Neural progenitor cell (in vitro differentiated cells): Measurements from ENCODE around the gene LIPE. TPM values are rescaled to one million over a fixed set of nuclear protein-coding genes. Genes with fewer than 3 reads are reported as not detected.

Experiments used
- DNase-seq: peaks from one replicate; pipeline ENCODE4 v3.0.0-alpha.2; 2016; ENCODE audit warnings: low spot score
- H2AFZ ChIP-seq: fragments of 200-600 bp; sonication (generic); replicated peaks from 2 replicates; pipeline ENCODE4 v1.6.1; 2016; ENCODE audit warnings: antibody characterized with exemption
- H3F3A ChIP-seq: fragments of 200-600 bp; sonication (generic); 2 replicates; pipeline ENCODE4 v1.6.1; 2016; ENCODE audit warnings: antibody characterized with exemption, low read depth
- H3K27ac ChIP-seq: fragments of 200-600 bp; sonication (generic); 2 replicates; pipeline ENCODE4 v1.5.1; 2016; ENCODE audit warnings: mild to moderate bottlenecking
- H3K27me3 ChIP-seq: fragments of 200-600 bp; sonication (generic); 2 replicates; pipeline ENCODE4 v1.6.1; 2016; ENCODE audit warnings: mild to moderate bottlenecking, moderate library complexity
- H3K36me3 ChIP-seq: fragments of 200-600 bp; sonication (generic); 2 replicates; pipeline ENCODE4 v1.5.1; 2016
- H3K4me1 ChIP-seq: fragments of 200-600 bp; sonication (generic); 2 replicates; pipeline ENCODE4 v1.6.1; 2016; ENCODE audit warnings: mixed run types
- H3K4me2 ChIP-seq: fragments of 200-600 bp; sonication (generic); 2 replicates; pipeline ENCODE4 v1.6.1; 2016
- H3K4me3 ChIP-seq: fragments of 200-600 bp; sonication (generic); 2 replicates; pipeline ENCODE4 v1.5.1; 2016
- H3K79me2 ChIP-seq: fragments of 200-600 bp; sonication (generic); 2 replicates; pipeline ENCODE4 v1.6.1; 2016; ENCODE audit warnings: low read depth
- H3K9ac ChIP-seq: fragments of 200-600 bp; sonication (generic); 2 replicates; pipeline ENCODE4 v1.6.1; 2016
- H3K9me3 ChIP-seq: fragments of 200-600 bp; sonication (generic); 2 replicates; pipeline ENCODE4 v1.5.1; 2016; ENCODE audit warnings: low read depth
- H4K20me1 ChIP-seq: fragments of 200-600 bp; sonication (generic); 2 replicates; pipeline ENCODE4 v1.6.1; 2016; ENCODE audit warnings: low read depth
- H3K27ac Mint-ChIP-seq: 3 replicates; pipeline ENCODE4 v1.8.0; 2021; ENCODE audit warnings: mixed read lengths
- H3K27me3 Mint-ChIP-seq: 2 replicates; pipeline ENCODE4 v1.8.0; 2022; ENCODE audit warnings: low read depth, mild to moderate bottlenecking, inconsistent platforms, moderate library complexity, mixed read lengths; ENCODE audit not compliant: insufficient read depth
- H3K36me3 Mint-ChIP-seq: 3 replicates; pipeline ENCODE4 v1.8.0; 2021; ENCODE audit warnings: mixed read lengths
- H3K4me1 Mint-ChIP-seq: 3 replicates; pipeline ENCODE4 v1.8.0; 2021; ENCODE audit warnings: mixed read lengths
- H3K4me3 Mint-ChIP-seq: 3 replicates; pipeline ENCODE4 v1.8.0; 2021; ENCODE audit warnings: mild to moderate bottlenecking, moderate library complexity, mixed read lengths
- H3K9me3 Mint-ChIP-seq: 3 replicates; pipeline ENCODE4 v1.8.0; 2020; ENCODE audit warnings: mixed read lengths
- EZH2 ChIP-seq: fragments of 200-600 bp; sonication (generic); IDR thresholded peaks from 2 replicates; pipeline ENCODE4 v1.6.1; 2017; ENCODE audit warnings: antibody characterized with exemption, mild to moderate bottlenecking, moderate library complexity
- EZH2phosphoT487 ChIP-seq: fragments of 200-600 bp; sonication (generic); IDR thresholded peaks from 2 replicates; pipeline ENCODE4 v1.6.1; 2017; ENCODE audit warnings: antibody characterized with exemption
- total RNA-seq: library from RNA; depleted of rRNA; stranded (reverse); fragments of >200 nt; gene quantifications from 2 replicates; pipeline ENCODE4 v1.2.3, GENCODE V29; 2015; ENCODE audit warnings: low replicate concordance
- TF ChIP-seq, protein P1 (sequence below): fragments of 200-600 bp; sonication (generic); IDR thresholded peaks from 2 replicates; pipeline ENCODE4 v1.5.1; 2017; ENCODE audit warnings: antibody characterized with exemption, mild to moderate bottlenecking

LIPE gene, protein sequence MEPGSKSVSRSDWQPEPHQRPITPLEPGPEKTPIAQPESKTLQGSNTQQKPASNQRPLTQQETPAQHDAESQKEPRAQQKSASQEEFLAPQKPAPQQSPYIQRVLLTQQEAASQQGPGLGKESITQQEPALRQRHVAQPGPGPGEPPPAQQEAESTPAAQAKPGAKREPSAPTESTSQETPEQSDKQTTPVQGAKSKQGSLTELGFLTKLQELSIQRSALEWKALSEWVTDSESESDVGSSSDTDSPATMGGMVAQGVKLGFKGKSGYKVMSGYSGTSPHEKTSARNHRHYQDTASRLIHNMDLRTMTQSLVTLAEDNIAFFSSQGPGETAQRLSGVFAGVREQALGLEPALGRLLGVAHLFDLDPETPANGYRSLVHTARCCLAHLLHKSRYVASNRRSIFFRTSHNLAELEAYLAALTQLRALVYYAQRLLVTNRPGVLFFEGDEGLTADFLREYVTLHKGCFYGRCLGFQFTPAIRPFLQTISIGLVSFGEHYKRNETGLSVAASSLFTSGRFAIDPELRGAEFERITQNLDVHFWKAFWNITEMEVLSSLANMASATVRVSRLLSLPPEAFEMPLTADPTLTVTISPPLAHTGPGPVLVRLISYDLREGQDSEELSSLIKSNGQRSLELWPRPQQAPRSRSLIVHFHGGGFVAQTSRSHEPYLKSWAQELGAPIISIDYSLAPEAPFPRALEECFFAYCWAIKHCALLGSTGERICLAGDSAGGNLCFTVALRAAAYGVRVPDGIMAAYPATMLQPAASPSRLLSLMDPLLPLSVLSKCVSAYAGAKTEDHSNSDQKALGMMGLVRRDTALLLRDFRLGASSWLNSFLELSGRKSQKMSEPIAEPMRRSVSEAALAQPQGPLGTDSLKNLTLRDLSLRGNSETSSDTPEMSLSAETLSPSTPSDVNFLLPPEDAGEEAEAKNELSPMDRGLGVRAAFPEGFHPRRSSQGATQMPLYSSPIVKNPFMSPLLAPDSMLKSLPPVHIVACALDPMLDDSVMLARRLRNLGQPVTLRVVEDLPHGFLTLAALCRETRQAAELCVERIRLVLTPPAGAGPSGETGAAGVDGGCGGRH
- 3.5 and 5.0 TPM in 2 replicates for total RNA-seq

DNA sequence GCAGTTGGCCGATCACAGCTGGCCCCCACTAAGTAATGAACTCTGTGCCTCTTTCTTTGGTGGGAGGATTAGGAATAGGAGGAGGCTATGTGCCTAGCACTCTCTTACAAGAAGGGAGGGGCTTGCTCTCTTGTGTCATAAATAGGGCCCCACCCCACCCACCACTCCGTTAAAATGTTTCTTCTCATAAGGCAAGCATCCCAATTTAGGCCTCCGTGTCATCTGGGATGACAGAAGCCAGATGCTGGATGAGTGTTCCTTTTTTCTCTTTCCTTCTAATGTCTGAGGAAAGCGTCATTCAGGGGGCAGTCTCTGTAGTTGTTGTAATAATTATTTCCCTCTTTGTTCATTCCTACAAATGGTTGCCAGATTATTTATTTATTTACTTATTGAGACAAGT lies at the start of gene LIPE:
TSS of gene LIPE (minus strand) at position 76 of the 400 bp plus-strand sequence. CDS start 239 bp downstream, outside the sequence.
- no peaks in the 10 kb centered on the region for H3K79me2 ChIP-seq
- peaks cover 30% of the 10 kb centered on the region for H3K4me1 ChIP-seq
- no peaks in the 10 kb centered on the region for H3K9me3 ChIP-seq
- H2AFZ ChIP-seq: no peak within 1 kb of the TSS
- H3K27ac ChIP-seq: no peak within 1 kb of the TSS
- DNase-seq: no peak
- no peaks in the 10 kb centered on the region for H3K36me3 ChIP-seq
- Mint-ChIP-seq H3K27me3 (peaks cover 8% of the 10 kb centered on the region), H3K4me3 (no peak within 1 kb of the TSS), H3K27ac (no peak within 1 kb of the TSS), H3K4me1 (peaks cover 17% of the 10 kb centered on the region), H3K9me3 (no peaks in the 10 kb centered on the region), H3K36me3 (no peaks in the 10 kb centered on the region)
- H3K27me3 ChIP-seq: peaks cover 38% of the 10 kb centered on the region
- TF ChIP-seq EZH2phosphoT487 (no peak), EZH2 (no peak)
- TF ChIP-seq, protein P1, sequence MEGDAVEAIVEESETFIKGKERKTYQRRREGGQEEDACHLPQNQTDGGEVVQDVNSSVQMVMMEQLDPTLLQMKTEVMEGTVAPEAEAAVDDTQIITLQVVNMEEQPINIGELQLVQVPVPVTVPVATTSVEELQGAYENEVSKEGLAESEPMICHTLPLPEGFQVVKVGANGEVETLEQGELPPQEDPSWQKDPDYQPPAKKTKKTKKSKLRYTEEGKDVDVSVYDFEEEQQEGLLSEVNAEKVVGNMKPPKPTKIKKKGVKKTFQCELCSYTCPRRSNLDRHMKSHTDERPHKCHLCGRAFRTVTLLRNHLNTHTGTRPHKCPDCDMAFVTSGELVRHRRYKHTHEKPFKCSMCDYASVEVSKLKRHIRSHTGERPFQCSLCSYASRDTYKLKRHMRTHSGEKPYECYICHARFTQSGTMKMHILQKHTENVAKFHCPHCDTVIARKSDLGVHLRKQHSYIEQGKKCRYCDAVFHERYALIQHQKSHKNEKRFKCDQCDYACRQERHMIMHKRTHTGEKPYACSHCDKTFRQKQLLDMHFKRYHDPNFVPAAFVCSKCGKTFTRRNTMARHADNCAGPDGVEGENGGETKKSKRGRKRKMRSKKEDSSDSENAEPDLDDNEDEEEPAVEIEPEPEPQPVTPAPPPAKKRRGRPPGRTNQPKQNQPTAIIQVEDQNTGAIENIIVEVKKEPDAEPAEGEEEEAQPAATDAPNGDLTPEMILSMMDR: no peak
- H4K20me1 ChIP-seq: peaks cover 20% of the 10 kb centered on the region
- peaks cover 41% of the 10 kb centered on the region for H3F3A ChIP-seq
- no peak within 1 kb of the TSS for H3K4me3 ChIP-seq
- H3K9ac ChIP-seq: no peak within 1 kb of the TSS
- H3K4me2 ChIP-seq: peak within 1 kb of the TSS; percentile 69

DNA sequence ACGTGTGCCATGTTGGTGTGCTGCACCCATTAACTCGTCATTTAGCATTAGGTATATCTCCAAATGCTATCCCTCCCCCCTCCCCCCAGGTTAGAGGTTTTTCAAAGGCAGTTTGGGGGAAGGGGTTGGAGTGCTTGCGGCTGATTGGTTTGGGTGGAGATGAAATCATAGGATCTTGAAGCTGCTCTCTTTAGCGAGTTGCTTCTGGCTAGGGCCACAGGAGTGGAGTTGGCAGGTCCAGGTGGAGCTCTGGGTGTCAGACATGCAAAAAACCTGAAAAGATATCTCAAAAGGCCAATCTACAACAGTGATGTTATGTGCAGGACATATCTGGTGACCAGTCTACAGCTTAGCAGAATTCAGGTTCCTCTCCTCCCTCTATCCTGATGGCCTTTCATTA lies 48.2 kb upstream of the LIPE start:
- Histone ChIP-seq H4K20me1 (no peaks in the 10 kb centered on the region), H3K9ac (no peak overlapping the region), H3K27ac (no peak overlapping the region), H3K9me3 (no peaks in the 10 kb centered on the region), H3K36me3 (no peaks in the 10 kb centered on the region), H3K4me3 (no peak overlapping the region), H2AFZ (no peak overlapping the region), H3K4me2 (no peak overlapping the region), H3K27me3 (no peaks in the 10 kb centered on the region), H3K79me2 (no peaks in the 10 kb centered on the region), H3K4me1 (peaks cover 20% of the 10 kb centered on the region), H3F3A (peaks cover 38% of the 10 kb centered on the region)
- TF ChIP-seq EZH2 (no peak), EZH2phosphoT487 (no peak)
- TF ChIP-seq, protein P1: no peak
- no peaks in the 10 kb centered on the region for H3K36me3 Mint-ChIP-seq
- no peak for DNase-seq
- no peak overlapping the region for H3K27ac Mint-ChIP-seq
- peaks cover 2% of the 10 kb centered on the region for H3K27me3 Mint-ChIP-seq
- H3K9me3 Mint-ChIP-seq: no peaks in the 10 kb centered on the region
- peaks cover 12% of the 10 kb centered on the region for H3K4me1 Mint-ChIP-seq
- no peak overlapping the region for H3K4me3 Mint-ChIP-seq

DNA sequence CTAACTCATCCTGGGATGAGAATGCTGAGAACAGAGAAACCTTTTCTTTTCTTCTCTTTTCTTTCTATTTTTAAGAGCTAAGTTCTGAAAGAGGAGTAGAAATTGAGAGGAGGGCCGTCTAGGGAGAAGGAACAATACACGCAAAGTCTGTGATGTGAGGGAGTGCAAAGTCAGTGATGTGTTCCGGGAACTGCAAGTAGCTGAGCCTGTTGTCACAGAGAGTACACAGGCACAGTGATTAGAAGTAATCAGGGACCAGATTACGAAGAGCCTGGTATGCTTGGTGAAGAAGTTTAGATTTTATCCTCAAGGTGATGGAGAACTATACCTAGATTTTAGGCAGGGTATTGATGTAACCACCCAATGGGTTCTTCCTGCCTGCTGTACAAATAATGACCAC lies 47.6 kb upstream of the LIPE start:
- no peak overlapping the region for H3K4me3 Mint-ChIP-seq
- no peaks in the 10 kb centered on the region for H3K27me3 ChIP-seq
- TF ChIP-seq, protein P1: no peak
- TF ChIP-seq EZH2phosphoT487 (no peak), EZH2 (no peak)
- H3K36me3 Mint-ChIP-seq: no peaks in the 10 kb centered on the region
- peak overlapping the region; percentile 40 for H3K4me2 ChIP-seq
- H3K4me1 ChIP-seq: peaks cover 20% of the 10 kb centered on the region
- peaks cover 2% of the 10 kb centered on the region for H3K27me3 Mint-ChIP-seq
- H3K79me2 ChIP-seq: no peaks in the 10 kb centered on the region
- peak overlapping the region; percentile 67 for H2AFZ ChIP-seq
- peaks cover 38% of the 10 kb centered on the region for H3F3A ChIP-seq
- H4K20me1 ChIP-seq: no peaks in the 10 kb centered on the region
- no peaks in the 10 kb centered on the region for H3K9me3 Mint-ChIP-seq
- no peaks in the 10 kb centered on the region for H3K9me3 ChIP-seq
- H3K27ac ChIP-seq: peak overlapping the region; percentile 69
- H3K4me1 Mint-ChIP-seq: peaks cover 12% of the 10 kb centered on the region
- no peak overlapping the region for H3K4me3 ChIP-seq
- DNase-seq: peak; percentile 42
- H3K9ac ChIP-seq: no peak overlapping the region
- no peaks in the 10 kb centered on the region for H3K36me3 ChIP-seq
- no peak overlapping the region for H3K27ac Mint-ChIP-seq
